ENCODE results near the gene KIRREL3. TPM values are rescaled to one million over a fixed set of nuclear protein-coding genes. Genes with fewer than 3 reads are reported as not detected.

Gene KIRREL3
- total and polyA plus RNA-seq, 4 donors = 0.02 to 0.71 (median 0.15) TPM; not detected in 1

GRCh38 chr11:126518972-126519690 lies 481.4 kb downstream of the KIRREL3 start:
- no peak for TF ChIP-seq CTCF (IDR thresholded peaks at IDR 0.05; ENCODE audit: control extremely low read depth, extremely low read depth)
- DNase-seq (no peak), ATAC-seq (ENCODE audit: insufficient read depth, low FRiP score) (no peak)
- WGBS, 2 donors = 82 to 86% methylated on average over 11 of the region's 11 CpGs
- Histone ChIP-seq H3K27me3 (ENCODE audit: control insufficient read depth in 3 of 3, insufficient read depth in 3 of 3, low read length in 2 of 3) (no peaks in the 10 kb centered on the region), H3K4me1 (ENCODE audit: control insufficient read depth in 5 of 5, insufficient read depth in 5 of 5, low read length in 5 of 5) (peaks cover 0 to 11% (median 0%) of the 10 kb centered on the region in 5 donors), H3K27ac (ENCODE audit: low read depth in 1 of 2, low read length in 1 of 2) (no peak overlapping the region), H3K9ac (ENCODE audit: insufficient read depth in 1 of 2, low read length in 2 of 2) (no peak overlapping the region), H3K4me3 (no peak overlapping the region), H3K9me3 (ENCODE audit: control insufficient read depth in 4 of 4, insufficient read depth in 3 of 4, low read length in 3 of 4) (peaks cover 0 to 3% (median 0%) of the 10 kb centered on the region in 4 donors), H3K36me3 (ENCODE audit: control insufficient read depth in 4 of 4, insufficient read depth in 4 of 4, low read length in 4 of 4) (no peaks in the 10 kb centered on the region)

DNA sequence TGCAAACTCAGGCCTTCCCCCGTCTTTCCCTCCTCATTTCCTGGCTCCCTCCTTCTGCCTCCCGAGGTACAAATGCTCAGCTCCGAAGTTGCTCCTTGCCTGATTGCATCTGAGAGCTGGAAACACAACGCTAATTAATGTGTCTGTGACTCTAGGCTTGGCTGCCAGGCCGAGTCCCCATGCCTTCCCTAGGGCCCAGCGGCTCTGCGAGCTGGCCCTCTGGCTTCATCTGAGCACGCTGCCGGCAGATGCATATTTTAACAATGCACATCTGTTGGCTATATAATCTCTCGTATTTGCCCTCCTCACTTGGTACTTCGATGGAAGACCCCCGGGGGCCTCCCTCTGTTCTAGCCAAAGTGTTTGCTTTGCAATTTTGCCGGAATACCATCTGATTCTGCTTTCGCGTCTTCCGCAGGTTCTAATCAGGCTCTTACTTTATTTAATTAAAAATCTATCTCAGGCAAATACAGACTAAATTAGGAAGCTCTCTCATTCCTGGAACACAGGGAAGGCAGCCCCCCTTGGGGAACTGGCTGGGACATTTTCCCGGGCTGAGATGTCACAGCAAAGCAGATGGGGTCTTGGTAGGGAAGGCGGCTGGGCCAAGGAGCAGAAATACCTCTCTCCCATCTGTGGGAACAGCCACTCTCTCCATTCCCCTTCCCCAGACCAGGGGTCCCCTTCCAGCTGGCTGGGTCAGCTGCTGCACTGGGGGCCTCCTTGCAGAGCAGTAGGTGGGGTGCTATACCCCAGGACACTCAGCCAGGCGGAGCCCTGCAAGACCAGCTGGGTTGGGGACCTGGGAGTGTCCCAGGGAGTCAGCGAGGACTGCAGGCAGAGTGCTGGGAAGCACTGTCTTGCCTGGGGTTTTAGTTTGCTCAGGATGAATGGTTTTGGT lies 482.2 kb downstream of the KIRREL3 start:
- no peak for TF ChIP-seq CTCF (IDR thresholded peaks at IDR 0.05; ENCODE audit: control extremely low read depth, extremely low read depth)
- ATAC-seq (ENCODE audit: insufficient read depth, low FRiP score) = no peak
- Histone ChIP-seq H3K27me3 (ENCODE audit: control insufficient read depth in 3 of 3, insufficient read depth in 3 of 3, low read length in 2 of 3) (no peaks in the 10 kb centered on the region), H3K4me1 (ENCODE audit: control insufficient read depth in 5 of 5, insufficient read depth in 5 of 5, low read length in 5 of 5) (peaks cover 0 to 3% (median 0%) of the 10 kb centered on the region in 5 donors), H3K36me3 (ENCODE audit: control insufficient read depth in 4 of 4, insufficient read depth in 4 of 4, low read length in 4 of 4) (no peaks in the 10 kb centered on the region), H3K27ac (ENCODE audit: low read depth in 1 of 2, low read length in 1 of 2) (no peak overlapping the region), H3K9ac (ENCODE audit: insufficient read depth in 1 of 2, low read length in 2 of 2) (no peak overlapping the region), H3K9me3 (ENCODE audit: control insufficient read depth in 4 of 4, insufficient read depth in 3 of 4, low read length in 3 of 4) (peaks cover 0 to 3% (median 0%) of the 10 kb centered on the region in 4 donors), H3K4me3 (no peak overlapping the region)
- no peak for DNase-seq
- 78 to 86% methylated on average over 20 of the region's 20 CpGs for WGBS, 2 donors

- H3K9ac ChIP-seq (ENCODE audit: insufficient read depth in 1 of 2, low read length in 2 of 2) = no peak overlapping the region
- TF ChIP-seq CTCF (IDR thresholded peaks at IDR 0.05; ENCODE audit: control extremely low read depth, extremely low read depth) = no peak
- H3K27me3 ChIP-seq (ENCODE audit: control insufficient read depth in 3 of 3, insufficient read depth in 3 of 3, low read length in 2 of 3) = peaks cover 0 to 2% (median 0%) of the 10 kb centered on the region in 3 donors
- H3K36me3 ChIP-seq (ENCODE audit: control insufficient read depth in 4 of 4, insufficient read depth in 4 of 4, low read length in 4 of 4) = no peaks in the 10 kb centered on the region
- WGBS, 2 donors = 87 to 93% methylated on average over 5 of the region's 5 CpGs
- DNase-seq = no peak
- H3K4me1 ChIP-seq (ENCODE audit: control insufficient read depth in 5 of 5, insufficient read depth in 5 of 5, low read length in 5 of 5) = no peaks in the 10 kb centered on the region
- H3K27ac ChIP-seq (ENCODE audit: low read depth in 1 of 2, low read length in 1 of 2) = no peak overlapping the region
- H3K9me3 ChIP-seq (ENCODE audit: control insufficient read depth in 4 of 4, insufficient read depth in 3 of 4, low read length in 3 of 4) = no peaks in the 10 kb centered on the region
- ATAC-seq (ENCODE audit: insufficient read depth, low FRiP score) = no peak
- no peak overlapping the region for H3K4me3 ChIP-seq
Measured at GRCh38 chr11:126515501-126515900, 485.1 kb downstream of the KIRREL3 start.
